HepG2 (cell line): ENCODE data around the gene MAN1A2.
"Not testable (repeated sequence)": the region's sequence is repeated elsewhere in the genome, so short reads cannot be mapped to it uniquely, and the experiment has no call there.

Experiments used
- BRCA1 ChIP-seq: sonication (generic); formaldehyde crosslinking; IDR thresholded peaks from 2 replicates; pipeline ENCODE4 v1.4.0; 2020; ENCODE audit warnings: missing genetic modification reagents
- TCF7 ChIP-seq: sonication (generic); IDR thresholded peaks from 2 replicates; pipeline ENCODE4 v1.6.1; 2016; ENCODE audit warnings: antibody characterized with exemption, low read depth
- TRIM24 ChIP-seq: sonication (generic); formaldehyde crosslinking; IDR thresholded peaks from 2 replicates; pipeline ENCODE4 v1.8.0; 2022; ENCODE audit warnings: mild to moderate bottlenecking, missing genetic modification reagents
- TF ChIP-seq, protein P1 (sequence below): sonication (generic); formaldehyde crosslinking; IDR thresholded peaks from 2 replicates; pipeline ENCODE4 v1.5.0; 2020; ENCODE audit warnings: mild to moderate bottlenecking, missing genetic modification reagents
- TF ChIP-seq, protein P2 (sequence below): sonication (generic); formaldehyde crosslinking; IDR thresholded peaks from 2 replicates; pipeline ENCODE4 v1.8.0; 2022; ENCODE audit warnings: missing genetic modification reagents, mild to moderate bottlenecking, borderline replicate concordance
- TF ChIP-seq, protein P3 (sequence below): sonication (generic); formaldehyde crosslinking; IDR thresholded peaks from 2 replicates; pipeline ENCODE4 v1.5.0; 2020; ENCODE audit warnings: mild to moderate bottlenecking, missing genetic modification reagents, moderate library complexity
- TF ChIP-seq, protein P4 (sequence below): sonication (generic); formaldehyde crosslinking; IDR thresholded peaks from 2 replicates; pipeline ENCODE4 v1.4.0; 2020; ENCODE audit warnings: missing genetic modification reagents

DNA sequence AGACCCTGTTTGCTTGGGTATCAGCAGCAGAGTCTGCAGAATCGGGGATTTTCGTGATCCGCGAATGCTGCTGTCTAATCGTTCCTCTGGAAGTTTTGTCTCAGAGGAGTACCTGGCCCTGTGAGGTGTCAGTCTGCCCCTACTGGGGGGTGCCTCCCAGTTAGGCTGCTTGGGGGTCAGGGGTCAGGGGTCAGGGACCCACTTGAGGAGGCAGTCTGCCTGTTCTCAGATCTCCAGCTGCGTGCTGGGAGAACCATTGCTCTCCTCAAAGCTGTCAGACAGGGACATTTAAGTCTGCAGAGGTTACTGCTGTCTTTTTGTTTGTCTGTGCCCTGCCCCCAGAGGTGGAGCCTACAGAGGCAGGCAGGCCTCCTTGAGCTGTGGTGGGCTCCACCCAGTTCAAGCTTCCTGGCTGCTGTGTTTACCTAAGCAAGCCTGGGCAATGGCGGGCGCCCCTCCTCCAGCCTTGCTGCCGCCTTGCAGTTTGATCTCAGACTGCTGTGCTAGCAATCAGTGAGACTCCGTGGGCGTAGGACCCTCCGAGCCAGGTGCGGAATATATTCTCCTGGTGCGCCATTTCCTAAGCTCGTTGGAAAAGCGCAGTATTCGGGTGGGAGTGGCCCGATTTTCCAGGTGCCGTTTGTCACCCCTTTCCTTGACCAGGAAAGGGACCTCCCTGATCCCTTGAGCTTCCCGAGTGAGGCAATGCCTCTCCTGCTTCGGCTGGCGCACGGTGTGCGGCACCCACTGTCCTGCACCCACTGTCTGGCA lies 9.2 kb upstream of the MAN1A2 start:
- not testable (repeated sequence) for TF ChIP-seq TRIM24 (CRISPR knock-in tag); BRCA1 (CRISPR knock-in tag); TCF7
- TF ChIP-seq, protein P1, sequence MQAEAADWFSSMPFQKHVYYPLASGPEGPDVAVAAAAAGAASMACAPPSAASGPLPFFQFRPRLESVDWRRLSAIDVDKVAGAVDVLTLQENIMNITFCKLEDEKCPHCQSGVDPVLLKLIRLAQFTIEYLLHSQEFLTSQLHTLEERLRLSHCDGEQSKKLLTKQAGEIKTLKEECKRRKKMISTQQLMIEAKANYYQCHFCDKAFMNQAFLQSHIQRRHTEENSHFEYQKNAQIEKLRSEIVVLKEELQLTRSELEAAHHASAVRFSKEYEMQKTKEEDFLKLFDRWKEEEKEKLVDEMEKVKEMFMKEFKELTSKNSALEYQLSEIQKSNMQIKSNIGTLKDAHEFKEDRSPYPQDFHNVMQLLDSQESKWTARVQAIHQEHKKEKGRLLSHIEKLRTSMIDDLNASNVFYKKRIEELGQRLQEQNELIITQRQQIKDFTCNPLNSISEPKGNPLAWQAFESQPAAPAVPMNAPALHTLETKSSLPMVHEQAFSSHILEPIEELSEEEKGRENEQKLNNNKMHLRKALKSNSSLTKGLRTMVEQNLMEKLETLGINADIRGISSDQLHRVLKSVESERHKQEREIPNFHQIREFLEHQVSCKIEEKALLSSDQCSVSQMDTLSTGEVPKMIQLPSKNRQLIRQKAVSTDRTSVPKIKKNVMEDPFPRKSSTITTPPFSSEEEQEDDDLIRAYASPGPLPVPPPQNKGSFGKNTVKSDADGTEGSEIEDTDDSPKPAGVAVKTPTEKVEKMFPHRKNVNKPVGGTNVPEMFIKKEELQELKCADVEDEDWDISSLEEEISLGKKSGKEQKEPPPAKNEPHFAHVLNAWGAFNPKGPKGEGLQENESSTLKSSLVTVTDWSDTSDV: not testable (repeated sequence)
- TF ChIP-seq, protein P2, sequence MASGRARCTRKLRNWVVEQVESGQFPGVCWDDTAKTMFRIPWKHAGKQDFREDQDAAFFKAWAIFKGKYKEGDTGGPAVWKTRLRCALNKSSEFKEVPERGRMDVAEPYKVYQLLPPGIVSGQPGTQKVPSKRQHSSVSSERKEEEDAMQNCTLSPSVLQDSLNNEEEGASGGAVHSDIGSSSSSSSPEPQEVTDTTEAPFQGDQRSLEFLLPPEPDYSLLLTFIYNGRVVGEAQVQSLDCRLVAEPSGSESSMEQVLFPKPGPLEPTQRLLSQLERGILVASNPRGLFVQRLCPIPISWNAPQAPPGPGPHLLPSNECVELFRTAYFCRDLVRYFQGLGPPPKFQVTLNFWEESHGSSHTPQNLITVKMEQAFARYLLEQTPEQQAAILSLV (CRISPR knock-in tag): not testable (repeated sequence)
- TF ChIP-seq, protein P3, sequence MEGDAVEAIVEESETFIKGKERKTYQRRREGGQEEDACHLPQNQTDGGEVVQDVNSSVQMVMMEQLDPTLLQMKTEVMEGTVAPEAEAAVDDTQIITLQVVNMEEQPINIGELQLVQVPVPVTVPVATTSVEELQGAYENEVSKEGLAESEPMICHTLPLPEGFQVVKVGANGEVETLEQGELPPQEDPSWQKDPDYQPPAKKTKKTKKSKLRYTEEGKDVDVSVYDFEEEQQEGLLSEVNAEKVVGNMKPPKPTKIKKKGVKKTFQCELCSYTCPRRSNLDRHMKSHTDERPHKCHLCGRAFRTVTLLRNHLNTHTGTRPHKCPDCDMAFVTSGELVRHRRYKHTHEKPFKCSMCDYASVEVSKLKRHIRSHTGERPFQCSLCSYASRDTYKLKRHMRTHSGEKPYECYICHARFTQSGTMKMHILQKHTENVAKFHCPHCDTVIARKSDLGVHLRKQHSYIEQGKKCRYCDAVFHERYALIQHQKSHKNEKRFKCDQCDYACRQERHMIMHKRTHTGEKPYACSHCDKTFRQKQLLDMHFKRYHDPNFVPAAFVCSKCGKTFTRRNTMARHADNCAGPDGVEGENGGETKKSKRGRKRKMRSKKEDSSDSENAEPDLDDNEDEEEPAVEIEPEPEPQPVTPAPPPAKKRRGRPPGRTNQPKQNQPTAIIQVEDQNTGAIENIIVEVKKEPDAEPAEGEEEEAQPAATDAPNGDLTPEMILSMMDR: not testable (repeated sequence)
- TF ChIP-seq, protein P4, sequence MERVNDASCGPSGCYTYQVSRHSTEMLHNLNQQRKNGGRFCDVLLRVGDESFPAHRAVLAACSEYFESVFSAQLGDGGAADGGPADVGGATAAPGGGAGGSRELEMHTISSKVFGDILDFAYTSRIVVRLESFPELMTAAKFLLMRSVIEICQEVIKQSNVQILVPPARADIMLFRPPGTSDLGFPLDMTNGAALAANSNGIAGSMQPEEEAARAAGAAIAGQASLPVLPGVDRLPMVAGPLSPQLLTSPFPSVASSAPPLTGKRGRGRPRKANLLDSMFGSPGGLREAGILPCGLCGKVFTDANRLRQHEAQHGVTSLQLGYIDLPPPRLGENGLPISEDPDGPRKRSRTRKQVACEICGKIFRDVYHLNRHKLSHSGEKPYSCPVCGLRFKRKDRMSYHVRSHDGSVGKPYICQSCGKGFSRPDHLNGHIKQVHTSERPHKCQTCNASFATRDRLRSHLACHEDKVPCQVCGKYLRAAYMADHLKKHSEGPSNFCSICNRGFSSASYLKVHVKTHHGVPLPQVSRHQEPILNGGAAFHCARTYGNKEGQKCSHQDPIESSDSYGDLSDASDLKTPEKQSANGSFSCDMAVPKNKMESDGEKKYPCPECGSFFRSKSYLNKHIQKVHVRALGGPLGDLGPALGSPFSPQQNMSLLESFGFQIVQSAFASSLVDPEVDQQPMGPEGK (CRISPR knock-in tag): not testable (repeated sequence)
